Endodermal cell (in vitro differentiated cells): ENCODE measurements around the gene EFCAB6. TPM values are rescaled to one million over a fixed set of nuclear protein-coding genes. Genes with fewer than 3 reads are reported as not detected.

Experiments used
- DNase-seq: peaks from one replicate; pipeline ENCODE4 v3.0.0-alpha.2; 2017
- H3K27ac ChIP-seq: 2 replicates; pipeline ENCODE4 v1.5.1; 2013; ENCODE audit warnings: mild to moderate bottlenecking, low read depth, low read length, moderate library complexity
- H3K27me3 ChIP-seq: 2 replicates; pipeline ENCODE4 v1.6.1; 2013; ENCODE audit warnings: mild to moderate bottlenecking, low read length, moderate library complexity; ENCODE audit not compliant: insufficient read depth, control insufficient read depth, poor library complexity, severe bottlenecking
- H3K36me3 ChIP-seq: 2 replicates; pipeline ENCODE4 v1.7.0; 2013; ENCODE audit warnings: mild to moderate bottlenecking, low read length, moderate library complexity; ENCODE audit not compliant: control insufficient read depth, insufficient read depth
- H3K4me1 ChIP-seq: one replicate; pipeline ENCODE4 v1.7.0; 2013; ENCODE audit warnings: low read length; ENCODE audit not compliant: control insufficient read depth, insufficient read depth
- H3K4me3 ChIP-seq: 2 replicates; pipeline ENCODE4 v1.5.1; 2013; ENCODE audit warnings: mild to moderate bottlenecking, low read length, moderate library complexity
- H3K9ac ChIP-seq: 2 replicates; pipeline ENCODE4 v1.6.1; 2013; ENCODE audit warnings: mild to moderate bottlenecking, low read length, moderate library complexity; ENCODE audit not compliant: poor library complexity, severe bottlenecking; ENCODE audit errors: extremely low read depth
- H3K9me3 ChIP-seq: 2 replicates; pipeline ENCODE4 v1.6.1; 2013; ENCODE audit warnings: mild to moderate bottlenecking, low read length, moderate library complexity; ENCODE audit not compliant: control insufficient read depth
- H3K27ac Mint-ChIP-seq: 2 replicates; pipeline ENCODE4 v1.8.0; 2020; ENCODE audit warnings: mixed read lengths
- H3K27me3 Mint-ChIP-seq: 2 replicates; pipeline ENCODE4 v1.8.0; 2021; ENCODE audit warnings: mild to moderate bottlenecking, mixed read lengths; ENCODE audit not compliant: insufficient read depth
- H3K36me3 Mint-ChIP-seq: 2 replicates; pipeline ENCODE4 v1.8.0; 2020; ENCODE audit warnings: low read depth, mixed read lengths
- H3K4me1 Mint-ChIP-seq: 2 replicates; pipeline ENCODE4 v1.8.0; 2020; ENCODE audit warnings: mixed read lengths
- H3K4me3 Mint-ChIP-seq: 2 replicates; pipeline ENCODE4 v1.8.0; 2020; ENCODE audit warnings: mild to moderate bottlenecking, moderate library complexity, mixed read lengths
- H3K9me3 Mint-ChIP-seq: 2 replicates; pipeline ENCODE4 v1.8.0; 2020; ENCODE audit warnings: mild to moderate bottlenecking, mixed read lengths
- WGBS, 2 experiments: methylation state at CpG; one replicate each; pipeline versions ENCODE4 v1.1.5 to v1.1.7; 2013; ENCODE audit warnings: missing lambda C conversion rate in 2 of 2, mixed read lengths in 1 of 2; ENCODE audit not compliant: insufficient coverage in 1 of 2, insufficient read length in 1 of 2; 5-methylcytosine and 5-hydroxymethylcytosine counted together
- total RNA-seq, 2 donors: library from RNA; stranded (reverse); fragmentation: NEBNext Ultra II Directional in 1 of 2; extraction: Animal tissue kit (Norgen Biotek cat#: 25700) in 1 of 2; gene quantifications; 2 replicates in 1 of 2; 3 replicates in 1 of 2; pipeline ENCODE4 v1.2.1, GENCODE V29; 2021
- TF ChIP-seq, protein P1 (sequence below): fragments of 200-600 bp; sonication (generic); conservative IDR thresholded peaks from 2 replicates; pipeline ENCODE4 v1.5.0; 2021; ENCODE audit warnings: antibody characterized with exemption, mild to moderate bottlenecking

EFCAB6 gene
- total RNA-seq, 2 donors from 2014 or later = 1.8 to 2.0 TPM

- H3K27me3 Mint-ChIP-seq = no peaks in the 10 kb centered on the region
- H3K4me1 Mint-ChIP-seq = peaks cover 20% of the 10 kb centered on the region
- H3K9me3 Mint-ChIP-seq = no peaks in the 10 kb centered on the region
- WGBS, 2 experiments = 94 to 98% methylated on average over 9 to 11 of the region's 11 CpGs
- Histone ChIP-seq H3K27me3 (no peaks in the 10 kb centered on the region), H3K27ac (no peak overlapping the region), H3K36me3 (peaks cover 15% of the 10 kb centered on the region), H3K9me3 (no peaks in the 10 kb centered on the region), H3K4me1 (peaks cover 14% of the 10 kb centered on the region), H3K9ac (no peak overlapping the region), H3K4me3 (no peak overlapping the region)
- peaks cover 21% of the 10 kb centered on the region for H3K36me3 Mint-ChIP-seq
- H3K4me3 Mint-ChIP-seq = no peak overlapping the region
- TF ChIP-seq, protein P1, sequence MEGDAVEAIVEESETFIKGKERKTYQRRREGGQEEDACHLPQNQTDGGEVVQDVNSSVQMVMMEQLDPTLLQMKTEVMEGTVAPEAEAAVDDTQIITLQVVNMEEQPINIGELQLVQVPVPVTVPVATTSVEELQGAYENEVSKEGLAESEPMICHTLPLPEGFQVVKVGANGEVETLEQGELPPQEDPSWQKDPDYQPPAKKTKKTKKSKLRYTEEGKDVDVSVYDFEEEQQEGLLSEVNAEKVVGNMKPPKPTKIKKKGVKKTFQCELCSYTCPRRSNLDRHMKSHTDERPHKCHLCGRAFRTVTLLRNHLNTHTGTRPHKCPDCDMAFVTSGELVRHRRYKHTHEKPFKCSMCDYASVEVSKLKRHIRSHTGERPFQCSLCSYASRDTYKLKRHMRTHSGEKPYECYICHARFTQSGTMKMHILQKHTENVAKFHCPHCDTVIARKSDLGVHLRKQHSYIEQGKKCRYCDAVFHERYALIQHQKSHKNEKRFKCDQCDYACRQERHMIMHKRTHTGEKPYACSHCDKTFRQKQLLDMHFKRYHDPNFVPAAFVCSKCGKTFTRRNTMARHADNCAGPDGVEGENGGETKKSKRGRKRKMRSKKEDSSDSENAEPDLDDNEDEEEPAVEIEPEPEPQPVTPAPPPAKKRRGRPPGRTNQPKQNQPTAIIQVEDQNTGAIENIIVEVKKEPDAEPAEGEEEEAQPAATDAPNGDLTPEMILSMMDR = no peak
- no peak for DNase-seq
- no peak overlapping the region for H3K27ac Mint-ChIP-seq
Measured at GRCh38 chr22:43825651-43826050, 13.5 kb upstream of the EFCAB6 start.

GRCh38 chr22:43824724-43825420, 12.8 kb upstream of the EFCAB6 start:
- Histone ChIP-seq H3K27ac (no peak overlapping the region), H3K9ac (no peak overlapping the region), H3K4me3 (no peak overlapping the region), H3K4me1 (peaks cover 14% of the 10 kb centered on the region), H3K36me3 (peaks cover 15% of the 10 kb centered on the region), H3K9me3 (no peaks in the 10 kb centered on the region), H3K27me3 (no peaks in the 10 kb centered on the region)
- Mint-ChIP-seq H3K36me3 (peaks cover 21% of the 10 kb centered on the region), H3K4me1 (peaks cover 20% of the 10 kb centered on the region), H3K27ac (peak overlapping the region; percentile 15), H3K9me3 (no peaks in the 10 kb centered on the region), H3K27me3 (no peaks in the 10 kb centered on the region), H3K4me3 (no peak overlapping the region)
- TF ChIP-seq, protein P1 = no peak
- WGBS, 2 experiments = 91 to 93% methylated on average over 17 to 26 of the region's 26 CpGs
- peak; percentile 54 for DNase-seq

- peaks cover 15% of the 10 kb centered on the region for H3K36me3 ChIP-seq
- peaks cover 20% of the 10 kb centered on the region for H3K4me1 Mint-ChIP-seq
- TF ChIP-seq, protein P1 = no peak
- peaks cover 14% of the 10 kb centered on the region for H3K4me1 ChIP-seq
- H3K27ac Mint-ChIP-seq = peak overlapping the region; percentile 65
- no peak overlapping the region for H3K27ac ChIP-seq
- no peaks in the 10 kb centered on the region for H3K27me3 ChIP-seq
- H3K27me3 Mint-ChIP-seq = no peaks in the 10 kb centered on the region
- no peak overlapping the region for H3K4me3 ChIP-seq
- 70 to 91% methylated on average over 7 to 16 of the region's 17 CpGs for WGBS, 2 experiments
- H3K9me3 ChIP-seq = no peaks in the 10 kb centered on the region
- no peak overlapping the region for H3K4me3 Mint-ChIP-seq
- no peak overlapping the region for H3K9ac ChIP-seq
- H3K36me3 Mint-ChIP-seq = peaks cover 20% of the 10 kb centered on the region
- no peak for DNase-seq
- no peaks in the 10 kb centered on the region for H3K9me3 Mint-ChIP-seq
Measured at GRCh38 chr22:43823911-43824665, 12.0 kb upstream of the EFCAB6 start.
